Hippocampal formation (tissue), 2 donors: ENCODE data around the gene NLE1.
"Not testable (repeated sequence)": the region's sequence is repeated elsewhere in the genome, so short reads cannot be mapped to it uniquely, and the experiment has no call there.

Experiments used
- DNase-seq, 2 donors: peaks; one replicate each; lab custom pipeline; 2025; lab: John Stamatoyannopoulos, UW

NLE1 gene

GRCh38 chr17:35129154-35129972, 12.7 kb downstream of the NLE1 start:
- DNase-seq, result no peak

GRCh38 chr17:35127751-35128514, 14.2 kb downstream of the NLE1 start:
- no peak for DNase-seq

- no peak for DNase-seq
Observed at GRCh38 chr17:35121315-35121714, 20.8 kb downstream of the NLE1 start, which contains the start of gene FNDC8. FNDC8 (plus strand) TSS chr17:35121615; CDS start chr17:35121694, 79 bp downstream.

- DNase-seq, result peak; percentile 18 to 48
Observed at GRCh38 chr17:35119370-35120165, 22.5 kb downstream of the NLE1 start, which contains the start of gene RAD51D. RAD51D (minus strand) TSS chr17:35119860; CDS start chr17:35119613, 247 bp downstream.

- DNase-seq, result no peak
Observed at GRCh38 chr17:35117984-35118383, 24.1 kb downstream of the NLE1 start.

- no peak for DNase-seq
Observed at GRCh38 chr17:35116845-35117244, 25.3 kb downstream of the NLE1 start.

- DNase-seq, result not testable (repeated sequence)
Observed at GRCh38 chr17:35110791-35111190, 31.3 kb downstream of the NLE1 start.

- DNase-seq, result no peak
Observed at GRCh38 chr17:35104844-35105450, 37.2 kb downstream of the NLE1 start.

- no peak for DNase-seq
Observed at GRCh38 chr17:35103271-35103670, 38.8 kb downstream of the NLE1 start.

GRCh38 chr17:35101725-35102124, 40.4 kb downstream of the NLE1 start:
- no peak for DNase-seq

- DNase-seq, result no peak
Observed at GRCh38 chr17:35101036-35101435, 41.1 kb downstream of the NLE1 start.

- no peak for DNase-seq
Observed at GRCh38 chr17:35099908-35100307, 42.2 kb downstream of the NLE1 start.

- DNase-seq, result no peak
Observed at GRCh38 chr17:35097776-35098175, 44.3 kb downstream of the NLE1 start.

GRCh38 chr17:35095741-35096140, 46.4 kb downstream of the NLE1 start:
- DNase-seq, result no peak

- DNase-seq, result no peak
Observed at GRCh38 chr17:35094902-35095301, 47.2 kb downstream of the NLE1 start.

GRCh38 chr17:35090707-35091106, 51.4 kb downstream of the NLE1 start:
- not testable (repeated sequence) for DNase-seq

GRCh38 chr17:35089586-35090296, 52.4 kb downstream of the NLE1 start:
- no peak for DNase-seq

GRCh38 chr17:35088881-35089585, 53.1 kb downstream of the NLE1 start:
- DNase-seq, result peak; percentile 84 to 86

GRCh38 chr17:35088356-35088880, 53.7 kb downstream of the NLE1 start:
- DNase-seq, result peak; percentile 49 to 69

- peak; percentile 49 to 63 for DNase-seq
Observed at GRCh38 chr17:35087731-35088355, 54.3 kb downstream of the NLE1 start.
